GM23248 (cell line): ENCODE results near the gene FHAD1.

Experiments used
- EZH2 ChIP-seq: fragments of 200-600 bp; sonication (generic); IDR thresholded peaks from 2 replicates; pipeline ENCODE4 v1.6.1; 2018; ENCODE audit warnings: antibody characterized with exemption, mild to moderate bottlenecking; ENCODE audit not compliant: insufficient read depth, poor library complexity, severe bottlenecking
- EZH2phosphoT487 ChIP-seq: fragments of 200-600 bp; sonication (generic); IDR thresholded peaks from 2 replicates; pipeline ENCODE4 v1.6.1; 2018; ENCODE audit warnings: antibody characterized with exemption, moderate library complexity, mild to moderate bottlenecking, low read depth; ENCODE audit not compliant: insufficient read depth

DNA sequence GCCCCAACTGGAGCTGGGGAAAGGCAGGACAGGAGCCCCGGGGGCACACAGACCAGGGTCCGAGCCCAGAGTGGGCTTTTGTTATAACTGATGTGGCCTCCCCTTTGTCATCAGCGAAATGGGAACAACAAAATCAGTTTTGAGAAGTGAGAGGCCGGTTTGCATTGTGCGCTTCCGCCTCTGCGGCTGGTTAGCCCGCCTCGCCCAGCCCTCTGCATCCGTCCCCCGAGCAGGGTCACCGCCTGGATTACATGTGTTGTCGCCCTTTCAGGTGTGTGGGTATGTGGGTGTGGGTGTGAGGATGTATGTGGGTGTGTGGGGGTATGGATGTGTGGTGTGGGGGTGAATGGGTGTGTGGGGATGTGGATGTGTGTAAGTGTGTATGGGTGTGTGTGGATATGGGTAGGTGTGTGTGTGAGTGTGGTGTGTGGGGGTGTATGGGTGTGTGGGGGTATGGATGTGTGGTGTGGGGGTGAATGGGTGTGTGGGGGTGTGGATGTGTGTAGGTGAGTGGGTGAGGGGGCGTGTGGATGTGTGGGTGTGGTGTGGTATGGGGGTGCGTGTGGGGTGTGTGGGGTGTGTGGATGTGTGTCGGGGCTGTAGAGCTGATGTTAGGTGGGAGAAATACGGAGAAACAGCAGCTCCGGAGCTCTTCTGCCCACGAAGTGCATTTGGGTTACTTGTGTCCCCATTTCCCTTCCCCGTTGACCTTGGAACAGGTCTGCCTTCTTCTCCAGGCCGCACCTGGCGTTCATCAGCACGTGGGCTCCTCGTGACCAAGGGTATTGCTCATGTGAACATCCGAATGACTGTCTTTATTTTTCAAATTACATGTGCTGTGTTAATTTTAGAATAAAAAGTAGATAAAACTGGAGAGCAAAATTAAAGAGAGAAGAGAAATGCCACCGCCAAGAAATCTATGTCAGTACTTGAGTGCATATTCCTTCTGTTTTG is 67.6 kb downstream of the FHAD1 start:
- TF ChIP-seq EZH2phosphoT487 (no peak), EZH2 (no peak)
